Activated naive CD4-positive, alpha-beta T cell treated with anti-CD3 and anti-CD28 coated beads, Interleukin-2, amount 10 ng/mL, durations not matched to agents 7 days and 5 days (primary cell): ENCODE results near the gene OR2T2.
"Not testable (repeated sequence)": the region's sequence is repeated elsewhere in the genome, so short reads cannot be mapped to it uniquely, and the experiment has no call there.

ENCODE experiments used
- CTCF ChIA-PET: fragments of 350-600 bp; sonication (Branson Sonifier 250); formaldehyde crosslinking; loops from one replicate; lab custom pipeline; 2021; ENCODE audit warnings: antibody characterized with exemption; lab: Charles Lee
- DNase-seq: peaks from one replicate; pipeline ENCODE4 v3.0.0-alpha.2; 2020
- H3K27ac Mint-ChIP-seq: one replicate; pipeline ENCODE4 v1.8.0; 2021; ENCODE audit warnings: mild to moderate bottlenecking, moderate library complexity, mixed read lengths
- H3K27me3 Mint-ChIP-seq: one replicate; pipeline ENCODE4 v1.8.0; 2021; ENCODE audit warnings: mild to moderate bottlenecking, mixed read lengths
- H3K36me3 Mint-ChIP-seq: one replicate; pipeline ENCODE4 v1.8.0; 2021; ENCODE audit warnings: mixed read lengths
- H3K4me1 Mint-ChIP-seq: one replicate; pipeline ENCODE4 v1.8.0; 2021; ENCODE audit warnings: mixed read lengths
- H3K4me3 Mint-ChIP-seq: one replicate; pipeline ENCODE4 v1.8.0; 2021; ENCODE audit warnings: mild to moderate bottlenecking, moderate library complexity, mixed read lengths
- H3K9me3 Mint-ChIP-seq: one replicate; pipeline ENCODE4 v1.8.0; 2021; ENCODE audit warnings: mixed read lengths

OR2T2 gene

DNA sequence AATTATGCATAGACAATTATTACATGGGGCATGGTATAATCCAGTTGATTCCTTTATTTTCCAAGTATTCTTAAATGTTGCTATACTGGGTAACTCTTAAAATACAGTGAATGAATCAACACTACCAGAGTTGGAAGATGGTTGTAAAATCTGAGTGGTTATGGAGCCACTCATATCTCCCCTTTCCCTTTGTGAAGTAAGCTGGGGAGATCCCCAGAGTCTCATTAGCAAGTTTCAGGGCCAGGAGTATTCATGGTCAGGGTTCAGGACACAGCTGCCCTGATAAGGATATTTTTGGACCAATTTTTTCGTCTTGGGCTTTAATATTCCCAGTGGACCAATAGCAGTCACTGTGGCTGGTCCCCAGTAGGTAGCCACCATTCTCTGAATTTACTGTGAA is 6.8 kb upstream of the OR2T2 start:
- H3K27ac Mint-ChIP-seq, H3K4me3 Mint-ChIP-seq, CTCF ChIA-PET, H3K9me3 Mint-ChIP-seq, H3K27me3 Mint-ChIP-seq, DNase-seq, H3K36me3 Mint-ChIP-seq, H3K4me1 Mint-ChIP-seq: not testable (repeated sequence)

DNA sequence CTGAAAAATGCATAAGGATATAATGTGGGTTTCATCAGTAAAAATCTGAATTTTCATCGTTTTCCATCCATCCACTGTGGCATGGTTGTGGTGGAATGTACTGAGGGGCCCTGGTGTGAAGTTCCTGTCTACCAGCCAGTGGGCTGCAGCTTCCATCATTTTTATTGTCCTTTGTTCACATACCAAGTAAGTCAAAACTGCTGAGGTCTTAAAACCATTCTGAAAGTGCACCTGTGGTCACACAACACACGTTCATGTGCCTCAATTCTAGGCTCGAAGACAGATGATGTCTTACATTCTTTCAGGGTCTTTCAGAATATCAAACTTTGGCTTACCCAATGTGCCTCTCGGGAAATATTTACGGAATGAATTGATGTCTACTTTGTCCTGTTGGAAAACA is 6.2 kb upstream of the OR2T2 start:
- H3K9me3 Mint-ChIP-seq, H3K4me1 Mint-ChIP-seq, H3K4me3 Mint-ChIP-seq, H3K36me3 Mint-ChIP-seq, H3K27me3 Mint-ChIP-seq, H3K27ac Mint-ChIP-seq, DNase-seq, CTCF ChIA-PET: not testable (repeated sequence)

- H3K36me3 Mint-ChIP-seq, H3K4me1 Mint-ChIP-seq, H3K27ac Mint-ChIP-seq, H3K9me3 Mint-ChIP-seq, CTCF ChIA-PET, DNase-seq, H3K27me3 Mint-ChIP-seq, H3K4me3 Mint-ChIP-seq: not testable (repeated sequence)
These were observed 2.7 kb upstream of the OR2T2 start for GRCh38 chr1:248442500-248443277.

DNA sequence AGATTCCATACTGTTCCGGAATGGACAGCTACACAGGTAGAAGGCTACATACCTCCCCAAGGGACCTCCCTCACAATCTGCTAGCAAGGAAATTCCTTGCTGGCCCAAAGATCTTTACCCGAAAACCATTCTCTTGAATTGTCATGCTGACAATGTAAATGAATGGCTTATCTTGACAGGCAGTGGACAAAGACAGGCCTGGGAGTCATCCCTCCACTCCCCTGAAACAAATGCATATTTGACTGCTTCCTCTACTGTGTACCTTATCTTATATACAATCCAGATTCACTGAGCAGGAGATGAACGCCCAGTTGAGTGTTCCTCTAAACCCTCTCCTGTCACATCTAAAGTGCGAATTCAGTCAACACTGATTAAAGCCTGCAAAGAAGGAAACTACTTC is 834 bp upstream of the OR2T2 start:
- DNase-seq, H3K36me3 Mint-ChIP-seq, H3K27ac Mint-ChIP-seq, H3K27me3 Mint-ChIP-seq, H3K4me1 Mint-ChIP-seq, CTCF ChIA-PET, H3K4me3 Mint-ChIP-seq, H3K9me3 Mint-ChIP-seq: not testable (repeated sequence)

GRCh38 chr1:248448409-248449074 is 3.1 kb downstream of the OR2T2 start:
- H3K27me3 Mint-ChIP-seq, H3K4me1 Mint-ChIP-seq, DNase-seq, CTCF ChIA-PET, H3K4me3 Mint-ChIP-seq, H3K9me3 Mint-ChIP-seq, H3K27ac Mint-ChIP-seq, H3K36me3 Mint-ChIP-seq: not testable (repeated sequence)

DNA sequence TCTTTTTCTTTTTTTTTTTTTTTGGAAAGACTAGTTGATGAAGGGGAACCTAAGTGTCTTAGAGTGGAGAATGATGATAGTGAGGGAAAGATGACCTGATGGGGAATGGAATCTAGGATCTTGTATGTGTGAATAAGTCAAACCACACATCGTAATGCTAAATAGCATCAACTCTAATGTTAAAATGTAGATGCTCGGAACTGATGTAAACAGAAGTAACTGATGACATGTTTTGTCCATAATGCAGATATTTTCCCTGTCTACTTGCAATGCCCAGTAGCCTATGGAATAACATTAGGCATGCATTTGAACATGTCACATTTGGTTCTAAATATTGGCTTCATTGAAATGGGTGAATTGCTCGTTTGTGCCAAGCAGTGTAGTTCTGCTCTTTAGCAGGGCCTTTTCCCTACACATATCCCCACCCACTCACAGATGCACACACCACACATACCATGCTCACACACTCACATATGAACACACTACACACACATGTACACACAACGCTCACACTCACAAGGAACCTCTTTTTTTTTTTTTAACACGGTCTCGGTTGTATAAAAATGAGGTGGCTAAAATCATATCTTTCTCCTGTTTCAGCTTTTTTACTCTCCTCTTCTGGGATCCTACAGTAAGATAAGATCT is 4.5 kb downstream of the OR2T2 start:
- H3K27ac Mint-ChIP-seq, H3K4me1 Mint-ChIP-seq, CTCF ChIA-PET, H3K27me3 Mint-ChIP-seq, H3K36me3 Mint-ChIP-seq, DNase-seq, H3K9me3 Mint-ChIP-seq, H3K4me3 Mint-ChIP-seq: not testable (repeated sequence)

DNA sequence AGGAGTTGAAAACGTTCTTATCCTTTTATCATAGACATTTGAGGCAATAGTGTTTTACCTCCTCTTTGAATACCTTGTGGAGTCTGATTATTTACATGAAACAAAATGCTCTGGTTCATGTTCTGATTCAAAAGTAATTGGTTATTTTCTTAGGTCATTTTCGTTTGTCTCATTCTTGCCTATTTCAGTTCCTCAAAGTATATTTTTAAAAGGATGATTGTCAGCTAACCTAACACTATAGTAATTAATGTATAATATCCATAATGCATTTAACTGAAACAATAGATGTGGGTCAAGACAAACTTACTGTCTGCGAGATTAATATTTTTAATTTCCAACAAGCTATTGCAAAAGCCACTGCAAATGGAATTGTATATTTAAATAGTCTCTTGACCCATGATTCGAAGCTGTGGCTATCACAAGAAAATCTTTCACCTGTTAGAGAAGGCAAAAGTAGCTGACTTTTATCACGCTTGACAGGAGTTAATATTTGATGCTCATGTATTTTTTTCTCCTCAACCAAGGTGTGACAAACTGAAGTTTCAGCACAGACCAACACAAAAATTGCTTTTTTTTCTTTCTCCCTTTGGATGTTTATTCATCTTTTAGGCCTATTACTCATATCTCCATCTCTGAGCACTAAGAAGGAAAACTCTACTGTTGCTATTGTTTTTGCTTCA is 5.2 kb downstream of the OR2T2 start:
- DNase-seq, H3K4me3 Mint-ChIP-seq, H3K4me1 Mint-ChIP-seq, H3K27ac Mint-ChIP-seq, CTCF ChIA-PET, H3K36me3 Mint-ChIP-seq, H3K9me3 Mint-ChIP-seq, H3K27me3 Mint-ChIP-seq: not testable (repeated sequence)

DNA sequence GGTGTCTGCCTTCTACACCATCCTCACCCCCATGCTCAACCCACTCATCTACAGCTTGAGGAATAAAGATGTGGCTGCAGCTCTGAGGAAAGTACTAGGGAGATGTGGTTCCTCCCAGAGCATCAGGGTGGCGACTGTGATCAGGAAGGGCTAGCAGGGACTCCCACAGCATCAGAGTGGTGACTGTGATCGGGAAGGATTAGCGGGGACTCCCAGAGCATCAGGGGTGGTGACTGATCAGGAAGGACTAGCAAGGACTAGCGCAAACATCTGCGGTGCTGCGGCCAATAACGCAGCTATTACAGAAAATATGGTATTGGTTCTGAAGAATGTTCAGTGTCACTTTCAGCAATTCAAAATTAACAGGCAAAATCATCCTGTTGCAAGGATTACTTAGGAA is 8.2 kb downstream of the OR2T2 start:
- H3K27ac Mint-ChIP-seq, H3K9me3 Mint-ChIP-seq, DNase-seq, H3K4me1 Mint-ChIP-seq, H3K27me3 Mint-ChIP-seq, CTCF ChIA-PET, H3K4me3 Mint-ChIP-seq, H3K36me3 Mint-ChIP-seq: not testable (repeated sequence)

DNA sequence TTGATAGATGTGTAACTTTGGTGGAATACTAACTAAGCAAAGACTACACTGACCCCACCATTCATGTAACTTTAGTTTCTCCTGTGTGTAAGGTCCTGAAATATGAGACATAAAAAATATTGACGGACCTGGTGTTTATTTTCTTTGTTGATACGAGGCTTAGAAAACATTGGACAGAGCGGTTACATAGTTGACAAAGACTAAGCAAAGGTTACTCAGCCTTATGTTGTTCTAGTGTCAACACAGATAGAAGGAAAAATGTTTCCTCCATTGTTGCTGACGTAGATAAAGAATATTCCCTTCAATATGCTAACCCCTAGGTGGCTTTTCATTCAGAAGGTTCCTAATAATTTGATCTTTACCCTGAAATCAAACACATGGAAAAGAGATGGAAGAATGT is 9.6 kb downstream of the OR2T2 start:
- H3K27ac Mint-ChIP-seq, H3K4me3 Mint-ChIP-seq, H3K9me3 Mint-ChIP-seq, CTCF ChIA-PET, H3K36me3 Mint-ChIP-seq, H3K4me1 Mint-ChIP-seq, DNase-seq, H3K27me3 Mint-ChIP-seq: not testable (repeated sequence)

- H3K27me3 Mint-ChIP-seq, DNase-seq, CTCF ChIA-PET, H3K9me3 Mint-ChIP-seq, H3K4me3 Mint-ChIP-seq, H3K36me3 Mint-ChIP-seq, H3K27ac Mint-ChIP-seq, H3K4me1 Mint-ChIP-seq: not testable (repeated sequence)
These were observed 11.2 kb downstream of the OR2T2 start for GRCh38 chr1:248456635-248457034.

GRCh38 chr1:248459117-248459516 is 13.7 kb downstream of the OR2T2 start:
- DNase-seq, H3K4me3 Mint-ChIP-seq, H3K27me3 Mint-ChIP-seq, H3K36me3 Mint-ChIP-seq, H3K27ac Mint-ChIP-seq, CTCF ChIA-PET, H3K9me3 Mint-ChIP-seq, H3K4me1 Mint-ChIP-seq: not testable (repeated sequence)

DNA sequence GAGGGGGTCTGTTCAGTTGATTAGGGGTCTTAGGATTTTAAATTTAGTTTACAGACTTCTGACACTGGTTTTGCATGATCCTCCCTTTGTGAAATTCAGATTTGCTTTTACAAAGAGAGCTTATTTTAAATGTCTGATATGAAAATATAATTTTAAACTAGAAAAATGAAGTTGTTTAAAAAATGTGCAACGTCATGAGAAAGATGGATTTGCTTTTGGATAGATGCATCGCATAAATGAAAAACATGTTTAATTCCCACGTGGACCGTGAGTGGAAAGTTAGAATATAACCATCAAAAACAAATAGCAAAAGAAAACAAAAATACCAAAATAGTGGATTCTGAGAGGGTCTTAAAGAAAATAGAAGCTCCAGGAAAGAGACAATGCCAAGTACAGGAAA is 25.7 kb downstream of the OR2T2 start:
- Mint-ChIP-seq H3K27me3 (no peaks in the 10 kb centered on the region), H3K9me3 (peaks cover 8% of the 10 kb centered on the region), H3K4me3 (no peak overlapping the region), H3K36me3 (peaks cover 13% of the 10 kb centered on the region), H3K4me1 (no peaks in the 10 kb centered on the region), H3K27ac (no peak overlapping the region)
- CTCF ChIA-PET = no interaction called here
- DNase-seq = no peak

GRCh38 chr1:248472111-248472510 is 26.7 kb downstream of the OR2T2 start:
- H3K27ac Mint-ChIP-seq, H3K9me3 Mint-ChIP-seq, H3K4me3 Mint-ChIP-seq, H3K4me1 Mint-ChIP-seq, DNase-seq, CTCF ChIA-PET, H3K27me3 Mint-ChIP-seq: not testable (repeated sequence)
- peaks cover 15% of the 10 kb centered on the region for H3K36me3 Mint-ChIP-seq

GRCh38 chr1:248473051-248473450 is 27.6 kb downstream of the OR2T2 start, which contains the start of gene OR2T3:
OR2T3 (plus strand) TSS chr1:248473351; CDS start chr1:248473351, 0 bp downstream.
- H3K9me3 Mint-ChIP-seq, CTCF ChIA-PET, H3K27me3 Mint-ChIP-seq, H3K4me1 Mint-ChIP-seq, DNase-seq, H3K4me3 Mint-ChIP-seq, H3K27ac Mint-ChIP-seq: not testable (repeated sequence)
- H3K36me3 Mint-ChIP-seq = peaks cover 10% of the 10 kb centered on the region
